ENCODE data around the gene PLEKHM3.

Gene PLEKHM3

GRCh38 chr2:207884127-207884526 lies 141.2 kb downstream of the PLEKHM3 start:
- no peak for ATAC-seq

- ATAC-seq = no peak
These were observed 142.1 kb downstream of the PLEKHM3 start for GRCh38 chr2:207883002-207883780.

- no peak for ATAC-seq
These were observed 143.4 kb downstream of the PLEKHM3 start for GRCh38 chr2:207881902-207882301.

- no peak for ATAC-seq
These were observed 145.8 kb downstream of the PLEKHM3 start for GRCh38 chr2:207879536-207879935.

GRCh38 chr2:207876842-207877535 lies 148.3 kb downstream of the PLEKHM3 start:
- no peak for ATAC-seq

- ATAC-seq = no peak
These were observed 149.7 kb downstream of the PLEKHM3 start for GRCh38 chr2:207875473-207876212.

GRCh38 chr2:207873794-207874193 lies 151.5 kb downstream of the PLEKHM3 start:
- ATAC-seq = no peak

GRCh38 chr2:207871911-207872310 lies 153.4 kb downstream of the PLEKHM3 start:
- no peak for ATAC-seq

GRCh38 chr2:207871506-207871905 lies 153.8 kb downstream of the PLEKHM3 start:
- no peak for ATAC-seq

- no peak for ATAC-seq
These were observed 154.5 kb downstream of the PLEKHM3 start for GRCh38 chr2:207870814-207871213.

GRCh38 chr2:207869784-207870778 lies 155.2 kb downstream of the PLEKHM3 start:
- ATAC-seq = no peak

- no peak for ATAC-seq
These were observed 156.3 kb downstream of the PLEKHM3 start for GRCh38 chr2:207868855-207869596.

- ATAC-seq = no peak
These were observed 157.4 kb downstream of the PLEKHM3 start for GRCh38 chr2:207867905-207868304.

- ATAC-seq = no peak
These were observed 158.3 kb downstream of the PLEKHM3 start for GRCh38 chr2:207867056-207867455.

GRCh38 chr2:207865210-207865609 lies 160.1 kb downstream of the PLEKHM3 start:
- ATAC-seq = no peak

GRCh38 chr2:207863345-207863744 lies 162.0 kb downstream of the PLEKHM3 start:
- no peak for ATAC-seq

GRCh38 chr2:207861789-207862188 lies 163.5 kb downstream of the PLEKHM3 start:
- no peak for ATAC-seq

GRCh38 chr2:207860685-207861084 lies 164.6 kb downstream of the PLEKHM3 start:
- ATAC-seq = no peak

GRCh38 chr2:207855591-207855990 lies 169.7 kb downstream of the PLEKHM3 start:
- no peak for ATAC-seq

GRCh38 chr2:207854484-207855440 lies 170.6 kb downstream of the PLEKHM3 start:
- no peak for ATAC-seq
